ENCODE measurements around the gene AAGAB. TPM values are rescaled to one million over a fixed set of nuclear protein-coding genes. Genes with fewer than 3 reads are reported as not detected.
"Not testable (repeated sequence)": the region's sequence is repeated elsewhere in the genome, so short reads cannot be mapped to it uniquely, and the experiment has no call there.

The AAGAB gene
- 22.5 TPM for total RNA-seq
- 10 to 100 TPM; 18.2 to 21.9 (median 20.2) TPM for polyA plus RNA-seq (ENCODE audit: insufficient read depth in 1 of 8, insufficient read length in 8 of 8, low replicate concordance in 1 of 8)
- long read RNA-seq, donor 1, partial matches to known transcripts: 0 of 2 reads
- long read RNA-seq, donor 1, other reads (novel, unspliced or antisense): 0 of 2 reads
- long read RNA-seq, donor 2, partial matches to known transcripts: 0 of 1 reads
- long read RNA-seq, donor 2, other reads (novel, unspliced or antisense): 0 of 1 reads
- long read RNA-seq, donor 3, partial matches to known transcripts: 0 of 3 reads
- long read RNA-seq, donor 3, other reads (novel, unspliced or antisense): 0 of 3 reads
- long read RNA-seq, donor 4, partial matches to known transcripts: 0 of 3 reads
- long read RNA-seq, donor 4, other reads (novel, unspliced or antisense): 0 of 3 reads
- long read RNA-seq, donor 5, transcript AAGAB-201 (10 exons, 2,841 nt): major isoform, 13 of 15 reads
- long read RNA-seq, donor 5, partial matches to known transcripts: 0 of 15 reads
- long read RNA-seq, donor 5, other reads (novel, unspliced or antisense): 0 of 15 reads
- long read RNA-seq, donor 6, partial matches to known transcripts: 0 of 5 reads
- long read RNA-seq, donor 6, other reads (novel, unspliced or antisense): 0 of 5 reads
- long read RNA-seq, donor 7, transcript AAGAB-201 (10 exons, 2,841 nt): major isoform, 7 of 8 reads
- long read RNA-seq, donor 7, partial matches to known transcripts: 0 of 8 reads
- long read RNA-seq, donor 7, other reads (novel, unspliced or antisense): 0 of 8 reads
- long read RNA-seq, donor 8, transcript AAGAB-201 (10 exons, 2,841 nt): major isoform, 6 of 7 reads
- long read RNA-seq, donor 8, partial matches to known transcripts: 0 of 7 reads
- long read RNA-seq, donor 8, other reads (novel, unspliced or antisense): 0 of 7 reads
- long read RNA-seq, donor 9, partial matches to known transcripts: 0 of 3 reads
- long read RNA-seq, donor 9, other reads (novel, unspliced or antisense): 0 of 3 reads
- long read RNA-seq, donor 10, partial matches to known transcripts: 0 of 4 reads
- long read RNA-seq, donor 10, other reads (novel, unspliced or antisense): 0 of 4 reads
- long read RNA-seq, donor 11, transcript AAGAB-201 (10 exons, 2,841 nt): major isoform, 6 of 6 reads
- long read RNA-seq, donor 11, partial matches to known transcripts: 0 of 6 reads
- long read RNA-seq, donor 11, other reads (novel, unspliced or antisense): 0 of 6 reads

- H3K4me1 ChIP-seq (ENCODE audit: control insufficient read depth, insufficient read depth, low read length): peaks cover 13% of the 10 kb centered on the region
- peak within 1 kb of the TSS; percentile 80 for H3K27ac ChIP-seq (ENCODE audit: low read length)
- DNase-seq: peak; percentile 98
- peak within 1 kb of the TSS; percentile 73 for H3K4me3 ChIP-seq (ENCODE audit: low read length)
- no peaks in the 10 kb centered on the region for H3K27me3 ChIP-seq (ENCODE audit: control insufficient read depth, insufficient read depth, low read length)
- no peaks in the 10 kb centered on the region for H3K36me3 ChIP-seq (ENCODE audit: control insufficient read depth, insufficient read depth, low read length)
- H3K9me3 ChIP-seq (replicated peaks; ENCODE audit: control insufficient read depth, low read depth, low read length): no peaks in the 10 kb centered on the region
- WGBS (ENCODE audit: insufficient coverage): under 1% methylated on average over 69 of the region's 76 CpGs
Measured at GRCh38 chr15:67254238-67255175, at the start of gene AAGAB, which contains the start of gene IQCH. Gene AAGAB, minus strand, starts transcription at chr15:67254661. Its CDS starts 30 bp downstream, at chr15:67254631. Gene IQCH, plus strand, starts transcription at chr15:67254786. Its CDS starts 111 bp downstream, at chr15:67254897.

DNA sequence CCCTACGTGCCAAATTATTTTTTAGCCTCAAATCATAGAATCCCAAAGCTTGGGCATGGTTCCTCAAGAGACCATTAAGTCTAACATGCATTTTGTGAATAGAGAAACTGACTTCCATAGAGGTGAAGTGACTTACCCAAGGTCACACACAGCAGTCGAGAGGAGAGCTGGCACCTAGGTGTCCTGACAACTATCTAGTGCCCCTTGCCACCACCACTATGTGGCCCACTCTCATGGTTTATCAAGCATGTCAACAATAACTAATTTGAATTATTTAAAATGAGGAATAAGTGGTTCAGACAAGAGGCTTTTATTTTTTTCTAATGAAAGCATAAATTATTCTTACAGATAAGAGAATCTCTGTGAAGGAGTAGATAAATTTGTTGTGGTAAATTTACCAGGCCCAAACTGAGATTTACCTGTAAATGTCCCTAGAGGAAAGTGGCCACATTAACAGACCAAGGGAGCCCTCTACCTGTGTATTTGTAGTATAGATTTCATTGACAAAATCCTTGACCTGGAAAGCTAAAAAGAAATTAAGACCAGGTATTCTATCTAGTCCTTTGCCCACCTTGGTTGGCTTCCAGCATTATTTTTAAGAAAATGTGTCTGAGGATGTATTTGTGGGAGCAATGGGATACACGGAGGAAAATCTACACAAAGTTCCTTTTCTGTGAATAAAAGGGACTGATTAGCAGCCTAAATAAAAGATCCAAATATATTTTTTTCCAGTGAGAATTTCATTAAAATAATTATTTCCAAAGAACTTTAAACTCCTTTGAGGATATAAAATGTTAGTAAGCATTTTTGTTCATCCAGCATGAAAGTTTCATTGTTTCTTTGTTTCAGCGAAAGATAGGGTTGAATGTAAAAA is 49.3 kb upstream of the AAGAB start:
- Histone ChIP-seq H3K4me3 (ENCODE audit: low read length) (no peak overlapping the region), H3K36me3 (ENCODE audit: control insufficient read depth, insufficient read depth, low read length) (no peaks in the 10 kb centered on the region), H3K27ac (ENCODE audit: low read length) (no peak overlapping the region), H3K27me3 (ENCODE audit: control insufficient read depth, insufficient read depth, low read length) (no peaks in the 10 kb centered on the region), H3K4me1 (ENCODE audit: control insufficient read depth, insufficient read depth, low read length) (peaks cover 3% of the 10 kb centered on the region), H3K9me3 (replicated peaks; ENCODE audit: control insufficient read depth, low read depth, low read length) (no peaks in the 10 kb centered on the region)
- DNase-seq: peak; percentile 23
- WGBS (ENCODE audit: insufficient coverage): no CpG with 5 or more reads among the region's 4 CpGs

DNA sequence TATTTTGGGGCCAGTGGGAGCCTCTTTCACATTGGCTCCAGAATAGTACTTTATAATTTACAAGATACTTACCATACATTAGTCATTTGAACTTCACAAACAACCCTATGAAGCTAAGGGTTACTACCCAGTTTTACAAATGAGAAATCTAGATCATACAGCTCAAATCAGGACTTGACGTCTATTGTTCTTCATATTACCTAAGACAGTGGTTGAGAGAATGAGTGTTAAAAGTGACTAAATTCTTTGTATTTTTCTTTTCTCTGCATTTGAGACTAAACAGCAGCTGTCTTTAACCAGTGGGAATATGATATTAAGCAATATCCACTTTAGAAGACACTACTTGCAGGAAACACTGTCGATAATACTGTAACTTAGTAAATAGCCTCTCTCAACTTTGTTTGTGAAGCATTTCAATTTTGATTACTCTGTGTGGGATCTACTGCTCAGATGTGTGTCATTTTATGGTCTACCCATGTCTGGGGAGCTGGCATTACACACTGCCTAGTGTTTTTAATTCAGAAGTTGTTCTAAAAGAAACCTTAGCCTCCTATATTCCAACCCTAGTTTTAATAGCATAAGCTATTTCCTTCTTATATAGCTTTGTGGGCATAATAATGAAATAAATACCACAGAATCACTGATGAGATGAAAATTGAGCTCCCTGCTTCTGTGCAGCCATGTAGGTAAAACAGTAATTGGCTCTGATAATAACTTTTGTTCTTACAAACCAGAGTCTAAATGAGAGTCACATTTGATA is 46.0 kb upstream of the AAGAB start:
- Histone ChIP-seq H3K9me3 (replicated peaks; ENCODE audit: control insufficient read depth, low read depth, low read length) (no peaks in the 10 kb centered on the region), H3K27me3 (ENCODE audit: control insufficient read depth, insufficient read depth, low read length) (no peaks in the 10 kb centered on the region), H3K36me3 (ENCODE audit: control insufficient read depth, insufficient read depth, low read length) (no peaks in the 10 kb centered on the region), H3K4me3 (ENCODE audit: low read length) (no peak overlapping the region), H3K27ac (ENCODE audit: low read length) (no peak overlapping the region), H3K4me1 (ENCODE audit: control insufficient read depth, insufficient read depth, low read length) (no peaks in the 10 kb centered on the region)
- no CpG with 5 or more reads among the region's 2 CpGs for WGBS (ENCODE audit: insufficient coverage)
- DNase-seq: peak; percentile 44

GRCh38 chr15:67296684-67297083 is 42.2 kb upstream of the AAGAB start:
- H3K4me3 ChIP-seq (ENCODE audit: low read length): no peak overlapping the region
- no peak for DNase-seq
- no peaks in the 10 kb centered on the region for H3K4me1 ChIP-seq (ENCODE audit: control insufficient read depth, insufficient read depth, low read length)
- H3K27me3 ChIP-seq (ENCODE audit: control insufficient read depth, insufficient read depth, low read length): no peaks in the 10 kb centered on the region
- H3K9me3 ChIP-seq (replicated peaks; ENCODE audit: control insufficient read depth, low read depth, low read length): no peaks in the 10 kb centered on the region
- H3K27ac ChIP-seq (ENCODE audit: low read length): no peak overlapping the region
- no peaks in the 10 kb centered on the region for H3K36me3 ChIP-seq (ENCODE audit: control insufficient read depth, insufficient read depth, low read length)
- no CpG with 5 or more reads among the region's 1 CpG for WGBS (ENCODE audit: insufficient coverage)

GRCh38 chr15:67296188-67296587 is 41.7 kb upstream of the AAGAB start:
- no peak overlapping the region for H3K4me3 ChIP-seq (ENCODE audit: low read length)
- no peak overlapping the region for H3K27ac ChIP-seq (ENCODE audit: low read length)
- no peaks in the 10 kb centered on the region for H3K9me3 ChIP-seq (replicated peaks; ENCODE audit: control insufficient read depth, low read depth, low read length)
- no peak for DNase-seq
- 75% methylated on average over 5 of the region's 5 CpGs for WGBS (ENCODE audit: insufficient coverage)
- H3K36me3 ChIP-seq (ENCODE audit: control insufficient read depth, insufficient read depth, low read length): no peaks in the 10 kb centered on the region
- H3K27me3 ChIP-seq (ENCODE audit: control insufficient read depth, insufficient read depth, low read length): no peaks in the 10 kb centered on the region
- H3K4me1 ChIP-seq (ENCODE audit: control insufficient read depth, insufficient read depth, low read length): no peaks in the 10 kb centered on the region

- Histone ChIP-seq H3K27ac (ENCODE audit: low read length) (no peak overlapping the region), H3K27me3 (ENCODE audit: control insufficient read depth, insufficient read depth, low read length) (no peaks in the 10 kb centered on the region), H3K4me3 (ENCODE audit: low read length) (no peak overlapping the region), H3K4me1 (ENCODE audit: control insufficient read depth, insufficient read depth, low read length) (no peaks in the 10 kb centered on the region), H3K9me3 (replicated peaks; ENCODE audit: control insufficient read depth, low read depth, low read length) (peaks cover 4% of the 10 kb centered on the region), H3K36me3 (ENCODE audit: control insufficient read depth, insufficient read depth, low read length) (no peaks in the 10 kb centered on the region)
- DNase-seq: no peak
- no CpG with 5 or more reads among the region's 1 CpG for WGBS (ENCODE audit: insufficient coverage)
Measured at GRCh38 chr15:67290319-67290718, 35.9 kb upstream of the AAGAB start.

GRCh38 chr15:67286400-67286799 is 31.9 kb upstream of the AAGAB start:
- H3K27me3 ChIP-seq (ENCODE audit: control insufficient read depth, insufficient read depth, low read length); H3K9me3 ChIP-seq (replicated peaks; ENCODE audit: control insufficient read depth, low read depth, low read length); DNase-seq; H3K4me3 ChIP-seq (ENCODE audit: low read length); H3K36me3 ChIP-seq (ENCODE audit: control insufficient read depth, insufficient read depth, low read length); H3K27ac ChIP-seq (ENCODE audit: low read length); H3K4me1 ChIP-seq (ENCODE audit: control insufficient read depth, insufficient read depth, low read length): not testable (repeated sequence)
- no CpG with 5 or more reads among the region's 6 CpGs for WGBS (ENCODE audit: insufficient coverage)

DNA sequence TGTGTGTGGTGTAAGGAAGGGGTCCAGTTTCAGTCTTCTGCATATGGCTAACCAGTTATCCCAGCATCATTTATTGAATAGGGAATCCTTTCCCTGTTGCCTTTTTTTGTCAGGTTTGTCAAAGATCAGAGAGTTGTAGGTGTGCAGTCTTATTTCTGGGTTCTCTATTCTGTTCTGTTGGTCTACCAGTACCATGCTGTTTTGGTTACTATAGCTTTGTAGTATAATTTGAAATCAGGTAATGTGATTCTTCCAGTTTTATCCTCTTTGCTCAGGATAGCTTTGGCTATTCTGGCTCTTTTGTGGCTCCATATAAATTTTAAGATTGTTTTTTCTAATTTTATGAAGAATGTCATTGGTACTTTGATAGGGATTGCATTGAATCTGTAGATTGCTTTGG is 31.2 kb upstream of the AAGAB start:
- H3K9me3 ChIP-seq (replicated peaks; ENCODE audit: control insufficient read depth, low read depth, low read length); H3K27ac ChIP-seq (ENCODE audit: low read length); DNase-seq; H3K27me3 ChIP-seq (ENCODE audit: control insufficient read depth, insufficient read depth, low read length); H3K4me3 ChIP-seq (ENCODE audit: low read length); H3K4me1 ChIP-seq (ENCODE audit: control insufficient read depth, insufficient read depth, low read length); H3K36me3 ChIP-seq (ENCODE audit: control insufficient read depth, insufficient read depth, low read length): not testable (repeated sequence)
